ENCODE data around the gene NCKAP5. TPM values are rescaled to one million over a fixed set of nuclear protein-coding genes. Genes with fewer than 3 reads are reported as not detected.

The NCKAP5 gene
- total RNA-seq, 1 donor from 2014 or later = 27.9 TPM

DNA sequence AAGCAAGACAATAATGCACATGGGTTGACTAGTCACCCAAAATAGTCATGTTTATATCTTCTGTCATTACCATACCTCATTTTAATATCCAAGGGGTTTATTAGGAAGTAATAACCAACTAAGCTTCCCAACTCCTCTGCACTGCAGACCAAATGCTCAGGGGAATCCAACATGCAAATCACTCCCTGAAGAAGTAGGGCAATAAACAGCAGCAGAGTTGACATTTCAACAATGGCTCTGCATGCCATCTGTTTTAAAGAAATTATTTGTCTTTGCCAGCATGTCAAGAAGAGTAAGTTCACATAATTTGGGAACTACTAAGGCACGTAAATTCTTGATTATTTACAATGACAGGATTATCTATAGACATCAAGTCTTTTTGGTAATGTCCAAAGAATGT, 813.9 kb downstream of the NCKAP5 start:
- no peak overlapping the region for H3K27ac Mint-ChIP-seq (ENCODE audit: unreplicated experiment)
- no peaks in the 10 kb centered on the region for H3K27me3 Mint-ChIP-seq (ENCODE audit: low read depth)
- peaks cover 12% of the 10 kb centered on the region for H3K36me3 Mint-ChIP-seq (ENCODE audit: low read depth)

DNA sequence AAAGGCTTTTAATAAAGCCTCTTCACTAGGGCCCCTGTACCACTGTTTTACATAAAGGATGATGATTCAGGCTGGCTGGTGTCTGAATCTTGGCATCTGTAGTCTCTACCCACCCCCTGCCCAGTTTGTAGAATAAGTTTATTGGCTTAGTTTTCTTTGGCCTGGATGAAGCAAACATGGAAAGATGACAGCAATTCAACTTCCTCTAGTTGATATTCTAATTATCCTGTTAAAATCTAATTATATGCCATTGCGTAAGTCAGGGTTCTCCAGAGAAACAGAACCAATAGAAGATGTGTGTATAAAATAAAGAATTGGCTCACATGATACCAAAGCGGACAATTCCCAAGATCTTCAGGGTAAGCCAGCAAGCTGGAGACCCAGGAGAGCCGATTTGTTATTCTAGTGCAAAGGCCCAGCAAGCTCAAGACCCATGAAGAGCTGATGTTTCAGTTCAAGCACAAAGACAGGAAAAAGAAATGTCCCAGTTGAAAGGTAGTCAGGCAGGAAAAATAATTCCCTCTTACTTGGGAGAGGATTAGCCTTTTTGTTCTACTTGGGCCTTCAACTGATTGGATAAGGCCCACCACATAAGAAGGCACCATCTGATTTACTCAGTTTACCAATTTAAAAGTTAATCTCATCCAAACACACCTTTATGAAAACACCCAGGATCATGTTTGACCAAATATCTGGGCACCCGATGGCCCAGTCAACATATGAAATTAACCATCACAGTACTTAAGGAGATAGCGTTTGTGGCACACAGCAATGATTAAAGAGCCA, 815.6 kb downstream of the NCKAP5 start:
- DNase-seq (ENCODE audit: low read depth, low spot score) = no peak
- no peak overlapping the region for H3K4me3 Mint-ChIP-seq
- peaks cover 9% of the 10 kb centered on the region for H3K36me3 Mint-ChIP-seq (ENCODE audit: low read depth)
- H3K27ac Mint-ChIP-seq (ENCODE audit: unreplicated experiment) = no peak overlapping the region
- H3K27me3 Mint-ChIP-seq (ENCODE audit: low read depth) = no peaks in the 10 kb centered on the region
- H3K4me1 Mint-ChIP-seq = peaks cover 18% of the 10 kb centered on the region
- no peak for TF ChIP-seq CTCF (conservative IDR thresholded peaks at IDR 0.05)
- no peaks in the 10 kb centered on the region for H3K9me3 Mint-ChIP-seq

More for the DNA sequence above, 813.9 kb downstream of the NCKAP5 start:
- Mint-ChIP-seq H3K4me3 (no peak overlapping the region), H3K9me3 (no peaks in the 10 kb centered on the region), H3K4me1 (peaks cover 18% of the 10 kb centered on the region)
- TF ChIP-seq CTCF (conservative IDR thresholded peaks at IDR 0.05) = no peak
- no peak for DNase-seq (ENCODE audit: low read depth, low spot score)

GRCh38 chr2:132751836-132752235, 816.4 kb downstream of the NCKAP5 start:
- H3K4me3 Mint-ChIP-seq = no peak overlapping the region
- H3K9me3 Mint-ChIP-seq = no peaks in the 10 kb centered on the region
- peaks cover 11% of the 10 kb centered on the region for H3K36me3 Mint-ChIP-seq (ENCODE audit: low read depth)
- no peak for TF ChIP-seq CTCF (conservative IDR thresholded peaks at IDR 0.05)
- peaks cover 18% of the 10 kb centered on the region for H3K4me1 Mint-ChIP-seq
- H3K27ac Mint-ChIP-seq (ENCODE audit: unreplicated experiment) = no peak overlapping the region
- H3K27me3 Mint-ChIP-seq (ENCODE audit: low read depth) = no peaks in the 10 kb centered on the region
- no peak for DNase-seq (ENCODE audit: low read depth, low spot score)

- no peaks in the 10 kb centered on the region for H3K9me3 Mint-ChIP-seq
- H3K4me3 Mint-ChIP-seq = no peak overlapping the region
- DNase-seq (ENCODE audit: low read depth, low spot score) = no peak
- H3K27ac Mint-ChIP-seq (ENCODE audit: unreplicated experiment) = peak overlapping the region; percentile 45
- TF ChIP-seq CTCF (conservative IDR thresholded peaks at IDR 0.05) = no peak
- H3K27me3 Mint-ChIP-seq (ENCODE audit: low read depth) = no peaks in the 10 kb centered on the region
- peaks cover 18% of the 10 kb centered on the region for H3K4me1 Mint-ChIP-seq
- peaks cover 15% of the 10 kb centered on the region for H3K36me3 Mint-ChIP-seq (ENCODE audit: low read depth)
Observed at GRCh38 chr2:132750606-132751005, 817.7 kb downstream of the NCKAP5 start.

DNA sequence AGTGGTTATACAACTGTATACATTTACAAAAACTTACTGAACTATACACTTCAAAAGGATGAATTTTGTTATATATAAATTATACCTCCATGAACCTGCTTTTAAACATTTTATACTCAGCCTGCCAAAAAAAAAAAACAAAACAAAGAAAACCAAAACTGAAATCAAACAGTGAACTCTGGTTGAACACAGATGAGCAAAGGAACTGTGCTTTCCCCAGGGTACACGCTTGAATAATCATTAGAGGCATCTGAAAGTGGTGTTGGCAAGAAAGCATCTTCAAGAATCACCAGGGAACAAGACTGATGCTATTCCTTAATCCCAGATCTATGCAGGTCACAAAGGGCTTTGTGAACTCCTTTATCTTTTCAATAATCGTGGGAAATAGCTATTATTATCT, 821.2 kb downstream of the NCKAP5 start:
- peaks cover 18% of the 10 kb centered on the region for H3K4me1 Mint-ChIP-seq
- peaks cover 17% of the 10 kb centered on the region for H3K36me3 Mint-ChIP-seq (ENCODE audit: low read depth)
- H3K9me3 Mint-ChIP-seq = peaks cover 2% of the 10 kb centered on the region
- no peak for DNase-seq (ENCODE audit: low read depth, low spot score)
- no peak overlapping the region for H3K27ac Mint-ChIP-seq (ENCODE audit: unreplicated experiment)
- H3K4me3 Mint-ChIP-seq = no peak overlapping the region
- no peak for TF ChIP-seq CTCF (conservative IDR thresholded peaks at IDR 0.05)
- no peaks in the 10 kb centered on the region for H3K27me3 Mint-ChIP-seq (ENCODE audit: low read depth)

Data from neural crest cell (in vitro differentiated cells).